Body of pancreas (tissue), 4 donors: ENCODE measurements around the gene RBL2.

Experiments used
- POLR2A ChIP-seq, 3 donors: fragments of 450-650 bp; IDR thresholded peaks; one replicate each; pipeline ENCODE4 v1.6.1; 2016; ENCODE audit warnings: antibody characterized with exemption in 3 of 3, mild to moderate bottlenecking in 2 of 3
- TF ChIP-seq, protein P1 (sequence below), 7 experiments: fragments of 450-650 bp in 4 of 7; fragments of 200-600 bp in 3 of 7; sonication (generic) in 3 of 7; IDR thresholded peaks; one replicate each; pipeline ENCODE4 v1.5.1; 2016 to 2019; ENCODE audit warnings: antibody characterized with exemption in 7 of 7

GRCh38 chr16:53449816-53450517, 15.7 kb downstream of the RBL2 start:
- TF ChIP-seq POLR2A (IDR thresholded peaks at IDR 0.05): no peak
- TF ChIP-seq, protein P1, sequence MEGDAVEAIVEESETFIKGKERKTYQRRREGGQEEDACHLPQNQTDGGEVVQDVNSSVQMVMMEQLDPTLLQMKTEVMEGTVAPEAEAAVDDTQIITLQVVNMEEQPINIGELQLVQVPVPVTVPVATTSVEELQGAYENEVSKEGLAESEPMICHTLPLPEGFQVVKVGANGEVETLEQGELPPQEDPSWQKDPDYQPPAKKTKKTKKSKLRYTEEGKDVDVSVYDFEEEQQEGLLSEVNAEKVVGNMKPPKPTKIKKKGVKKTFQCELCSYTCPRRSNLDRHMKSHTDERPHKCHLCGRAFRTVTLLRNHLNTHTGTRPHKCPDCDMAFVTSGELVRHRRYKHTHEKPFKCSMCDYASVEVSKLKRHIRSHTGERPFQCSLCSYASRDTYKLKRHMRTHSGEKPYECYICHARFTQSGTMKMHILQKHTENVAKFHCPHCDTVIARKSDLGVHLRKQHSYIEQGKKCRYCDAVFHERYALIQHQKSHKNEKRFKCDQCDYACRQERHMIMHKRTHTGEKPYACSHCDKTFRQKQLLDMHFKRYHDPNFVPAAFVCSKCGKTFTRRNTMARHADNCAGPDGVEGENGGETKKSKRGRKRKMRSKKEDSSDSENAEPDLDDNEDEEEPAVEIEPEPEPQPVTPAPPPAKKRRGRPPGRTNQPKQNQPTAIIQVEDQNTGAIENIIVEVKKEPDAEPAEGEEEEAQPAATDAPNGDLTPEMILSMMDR (IDR thresholded peaks at IDR 0.05): no peak
